SK-N-SH treated with all-trans-retinoic acid at 6 μM for 48 hours (cell line): ENCODE results near the gene AKT1.

ENCODE experiments used
- CSRNP3 ChIP-seq: fragments of 250-450 bp; sonication (Bioruptor Pico); IDR thresholded peaks from 2 replicates; pipeline ENCODE4 v1.5.1; 2021; ENCODE audit warnings: mild to moderate bottlenecking, moderate library complexity
- ESRRG ChIP-seq: fragments of 250-450 bp; sonication (Bioruptor Pico); IDR thresholded peaks from 2 replicates; pipeline ENCODE4 v1.6.1; 2021; ENCODE audit warnings: mild to moderate bottlenecking
- GLIS3 ChIP-seq: fragments of 250-450 bp; sonication (Bioruptor Pico); IDR thresholded peaks from 2 replicates; pipeline ENCODE4 v1.5.0; 2020; ENCODE audit warnings: mild to moderate bottlenecking, moderate library complexity
- PATZ1 ChIP-seq: fragments of 250-450 bp; sonication (Bioruptor Pico); IDR thresholded peaks from 2 replicates; pipeline ENCODE4 v1.8.0; 2020; ENCODE audit warnings: mild to moderate bottlenecking, moderate library complexity, borderline replicate concordance
- TOX ChIP-seq: fragments of 250-450 bp; sonication (Bioruptor Pico); IDR thresholded peaks from 2 replicates; pipeline ENCODE4 v1.8.0; 2021; ENCODE audit warnings: mild to moderate bottlenecking, moderate library complexity, borderline replicate concordance

GRCh38 chr14:104741108-104741802, 54.3 kb downstream of the AKT1 start:
- TF ChIP-seq ESRRG (CRISPR knock-in tag) (no peak), CSRNP3 (no peak), GLIS3 (CRISPR knock-in tag) (no peak), PATZ1 (CRISPR knock-in tag) (no peak), TOX (no peak)
